NCI-H82 treated with DMSO at 0.1 percent for 48 hours (cell line): ENCODE data around the gene SCRN2.

ENCODE experiments used
- DNase-seq: peaks from one replicate; lab custom pipeline; 2025; ENCODE audit not compliant: unreplicated experiment; lab: John Stamatoyannopoulos, UW

SCRN2 gene

DNA sequence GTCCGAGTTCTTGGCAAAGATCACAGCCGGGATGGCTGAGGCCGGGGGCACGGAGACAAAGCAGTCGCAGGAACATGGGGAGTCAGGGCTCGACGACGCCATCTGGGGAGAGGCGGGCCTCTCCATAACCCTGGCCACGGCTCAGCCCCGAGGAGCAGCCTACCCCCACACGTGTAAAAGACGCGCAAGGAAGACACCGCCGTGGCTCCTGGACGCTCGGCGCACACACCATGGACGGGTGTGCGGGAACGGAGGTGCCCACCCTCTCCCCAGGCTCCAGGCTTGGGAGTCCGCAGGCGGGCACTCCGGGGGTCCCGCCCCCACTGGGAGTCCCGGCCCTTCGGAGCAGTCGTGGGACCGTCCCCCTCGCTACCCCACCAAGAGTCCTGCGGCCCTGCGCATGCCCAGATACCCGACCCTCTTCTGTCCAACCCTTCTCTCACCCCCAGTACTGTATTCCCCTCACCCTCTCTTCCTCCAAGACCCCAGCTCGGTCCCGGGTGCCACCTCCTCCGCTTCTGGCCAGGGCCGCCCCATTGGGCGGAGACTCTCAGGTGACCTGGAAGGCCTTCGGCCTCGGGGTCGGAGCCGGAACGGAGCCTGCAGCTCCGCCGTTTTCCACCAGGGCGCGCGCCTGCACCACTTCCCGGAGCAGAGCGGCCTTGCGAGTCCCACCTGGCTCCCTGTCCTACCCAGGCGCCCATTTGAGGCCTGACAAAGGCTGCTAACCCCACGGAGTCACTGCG lies at the start of gene SCRN2:
SCRN2 (minus strand) TSS at position 532 of the 746 bp plus-strand sequence; CDS start at position 102, 430 bp downstream.
- peak; percentile 76 for DNase-seq

- peak; percentile 37 for DNase-seq
Measured at GRCh38 chr17:47889734-47890529, 48.9 kb upstream of the SCRN2 start.

GRCh38 chr17:47888293-47888692 lies 47.2 kb upstream of the SCRN2 start:
- no peak for DNase-seq

DNA sequence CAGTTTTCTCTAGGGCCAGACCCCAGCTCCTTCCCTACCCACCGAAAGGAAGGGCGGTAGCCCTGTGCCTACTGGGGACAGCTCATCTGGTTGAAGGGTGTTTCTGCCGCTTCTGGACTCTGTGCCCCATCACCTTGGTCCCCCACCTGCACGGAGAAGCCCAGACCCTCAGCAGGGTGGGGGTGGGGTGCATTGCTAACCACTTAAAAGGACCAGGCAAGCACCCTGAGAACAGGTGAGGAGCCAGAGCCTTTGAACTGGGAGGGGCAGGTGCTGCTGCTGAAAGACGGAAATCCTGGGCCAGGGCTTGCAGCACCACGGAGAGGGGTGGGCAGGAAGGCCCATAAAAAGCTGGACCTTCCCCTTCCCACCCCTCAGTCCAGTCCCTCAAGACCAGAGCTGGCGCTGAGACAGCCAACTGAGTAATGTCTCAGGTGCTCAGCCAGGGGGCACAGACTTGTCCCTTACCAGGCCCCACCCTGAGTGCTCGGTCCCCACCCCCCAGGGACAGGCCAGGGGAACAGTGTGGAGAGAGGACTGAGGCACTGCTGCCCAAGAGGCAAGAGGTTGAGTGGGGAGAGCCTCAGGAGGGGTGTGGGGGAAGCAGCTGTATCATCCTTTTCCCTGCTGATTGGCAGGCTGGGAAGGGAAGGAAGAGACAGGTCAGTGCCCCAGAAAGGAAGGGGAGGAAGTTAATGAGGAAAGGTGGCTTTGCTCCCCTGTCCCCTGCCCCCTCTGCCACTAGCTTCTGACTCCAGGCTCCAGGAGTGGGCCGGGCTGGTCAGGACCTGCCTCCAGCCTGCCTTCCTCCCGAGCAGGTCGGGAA lies 44.0 kb upstream of the SCRN2 start:
- DNase-seq, result no peak

DNA sequence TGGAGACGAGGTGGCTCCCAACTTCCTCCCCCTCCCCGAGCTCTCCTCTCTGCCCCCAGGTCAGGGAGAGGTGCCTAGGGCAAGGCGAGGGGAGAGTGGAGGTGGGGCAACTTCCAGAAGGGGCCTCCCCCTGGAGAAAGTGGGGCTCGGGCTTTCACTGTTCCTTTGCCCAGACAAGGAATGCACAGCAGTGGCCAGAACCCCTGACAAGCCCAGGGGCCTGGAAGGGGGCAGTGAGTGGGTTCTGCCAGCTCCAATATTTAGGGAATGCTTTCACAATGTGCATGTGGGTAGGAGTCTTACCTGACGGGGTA lies 43.3 kb upstream of the SCRN2 start:
- no peak for DNase-seq

GRCh38 chr17:47883589-47884426 lies 42.7 kb upstream of the SCRN2 start:
- no peak for DNase-seq

GRCh38 chr17:47882695-47883588 lies 41.9 kb upstream of the SCRN2 start:
- no peak for DNase-seq

- no peak for DNase-seq
Measured at GRCh38 chr17:47882247-47882646, 41.2 kb upstream of the SCRN2 start.

DNA sequence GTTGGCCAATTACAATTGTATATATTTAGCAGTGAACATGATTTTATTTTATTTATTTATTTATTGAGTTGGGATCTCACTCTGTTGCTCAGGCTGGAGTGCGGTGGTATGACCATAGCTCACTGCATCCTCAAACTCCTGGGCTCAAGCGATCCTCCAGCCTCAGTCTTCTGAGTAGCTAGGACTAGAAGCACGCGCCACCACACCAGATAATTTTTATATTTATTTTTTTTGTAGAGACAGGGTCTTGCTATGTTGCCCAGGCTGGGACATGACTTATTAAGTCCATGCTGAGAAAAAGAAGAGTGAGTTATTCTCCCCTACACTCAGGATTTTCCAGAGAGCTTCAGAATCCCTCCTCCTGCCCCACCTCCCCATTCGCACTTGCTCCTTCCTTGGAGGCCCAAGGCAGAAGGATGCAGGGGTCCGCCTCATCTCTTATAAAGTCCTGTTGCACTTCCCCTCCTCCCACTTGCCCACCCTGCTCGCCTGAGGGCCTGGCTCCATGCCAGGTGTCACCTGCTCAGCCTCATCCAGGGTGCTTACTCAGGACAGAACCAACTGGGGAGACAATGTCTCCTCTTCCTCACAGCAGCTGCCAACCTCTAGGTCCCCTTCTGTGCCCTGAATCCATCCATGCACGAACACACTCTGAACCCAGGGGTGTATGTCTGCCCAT lies 38.8 kb upstream of the SCRN2 start:
- no peak for DNase-seq

DNA sequence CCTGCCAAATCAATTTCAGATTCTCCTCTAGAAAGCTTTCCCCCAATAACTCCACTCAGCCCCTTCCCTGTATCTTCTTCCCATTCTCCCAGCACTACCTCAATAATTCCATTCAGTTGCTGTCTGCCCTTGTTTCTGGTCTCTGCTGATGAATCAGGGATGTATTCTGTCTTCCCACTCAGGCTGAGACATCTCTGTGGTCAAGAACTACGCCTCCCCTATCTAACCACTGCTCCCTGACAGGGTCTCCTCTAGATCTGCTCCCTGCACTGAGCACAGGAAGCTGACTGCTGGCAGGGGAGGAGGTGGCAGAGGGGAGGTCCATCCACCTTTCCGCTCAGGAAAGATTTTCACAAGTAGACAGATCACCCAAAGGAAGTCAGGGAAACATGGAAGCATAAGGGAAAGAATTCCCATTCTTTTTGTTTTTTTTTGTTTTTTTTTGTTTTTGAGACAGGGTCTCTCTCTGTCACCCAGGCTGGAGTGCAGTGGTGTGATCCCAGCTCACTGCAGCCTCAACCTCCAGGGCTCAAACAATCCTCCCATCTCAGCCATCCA lies 38.0 kb upstream of the SCRN2 start:
- DNase-seq, result no peak

GRCh38 chr17:47878203-47879027 lies 37.3 kb upstream of the SCRN2 start:
- DNase-seq, result no peak

DNA sequence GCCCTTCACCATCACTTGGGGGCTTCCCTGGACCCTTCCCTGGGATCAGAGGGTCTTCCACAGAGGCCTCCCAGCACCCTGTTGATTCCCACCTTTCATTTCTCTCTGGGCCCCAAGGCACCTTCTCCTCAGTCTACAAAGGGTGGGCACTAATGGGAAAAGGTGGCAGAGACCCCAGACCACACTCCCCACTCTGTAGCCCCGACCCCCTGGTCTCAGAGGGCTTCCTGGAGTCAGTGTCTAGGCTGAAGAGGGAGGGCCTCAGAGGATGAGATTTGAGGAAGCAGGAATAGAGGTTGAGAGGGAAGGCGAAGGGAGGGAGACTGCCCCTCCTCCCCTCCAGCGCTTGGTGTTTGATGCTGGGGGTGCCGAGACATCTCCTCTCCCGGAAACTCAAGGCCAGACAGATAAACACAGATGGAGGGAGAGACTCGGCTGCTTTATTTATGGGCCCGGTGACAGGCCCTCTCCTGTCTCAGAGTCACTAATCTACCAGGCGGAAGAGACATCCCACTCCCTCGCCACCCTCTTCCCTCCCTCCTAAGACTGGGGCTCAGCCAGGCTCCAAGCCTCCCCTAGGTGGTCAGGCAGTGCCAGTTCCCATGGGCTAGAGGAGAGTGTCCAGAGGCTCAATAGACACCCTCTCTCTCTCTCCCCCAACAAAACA lies 36.4 kb upstream of the SCRN2 start:
- DNase-seq, result no peak

DNA sequence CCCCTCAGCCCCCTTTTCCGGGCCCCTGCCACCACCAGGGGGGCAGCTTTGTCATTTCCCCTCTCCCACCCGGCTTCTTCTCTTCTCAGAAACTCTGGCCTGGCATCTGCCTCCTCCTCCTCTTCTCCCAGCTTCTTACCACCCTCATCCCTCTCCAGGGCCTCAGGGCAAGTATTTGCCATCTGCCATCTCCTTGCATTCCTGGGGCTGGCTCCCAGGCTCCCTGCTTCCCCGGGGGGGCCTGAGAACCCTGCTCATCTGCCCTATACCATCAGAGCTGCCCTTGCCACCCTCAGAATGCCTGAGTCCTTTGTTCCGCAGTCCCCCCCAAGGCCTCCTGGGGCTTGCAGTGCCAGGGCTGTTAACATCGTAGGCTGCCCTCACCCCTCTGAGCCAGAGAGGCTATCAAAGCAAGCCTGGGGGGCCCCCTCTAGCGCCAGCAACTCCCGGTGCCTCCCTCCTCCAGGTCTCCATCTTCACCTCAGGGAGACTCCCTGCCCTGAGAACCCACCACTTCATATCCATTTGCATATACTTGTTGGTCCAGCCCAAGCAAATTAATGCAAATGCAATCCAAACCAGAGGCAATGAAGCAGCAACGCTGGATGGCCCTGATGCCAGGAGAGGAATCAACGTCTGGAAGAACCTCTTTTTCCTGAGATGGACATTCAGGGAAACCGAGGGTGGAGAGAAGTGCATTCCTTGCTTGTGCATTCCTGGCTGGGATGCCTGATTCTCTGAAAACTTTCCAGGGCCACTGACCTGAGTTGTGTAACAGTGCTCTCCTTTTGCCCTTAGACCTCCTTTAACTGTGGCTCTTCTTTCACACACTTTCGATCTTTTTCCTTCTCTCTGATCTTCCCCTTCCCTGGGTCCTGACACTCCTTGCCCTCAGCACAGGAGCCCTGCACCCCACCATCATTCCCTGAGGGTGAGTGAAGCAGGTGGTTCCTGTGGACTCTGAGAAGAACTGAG lies 34.2 kb upstream of the SCRN2 start:
- DNase-seq, result no peak

DNA sequence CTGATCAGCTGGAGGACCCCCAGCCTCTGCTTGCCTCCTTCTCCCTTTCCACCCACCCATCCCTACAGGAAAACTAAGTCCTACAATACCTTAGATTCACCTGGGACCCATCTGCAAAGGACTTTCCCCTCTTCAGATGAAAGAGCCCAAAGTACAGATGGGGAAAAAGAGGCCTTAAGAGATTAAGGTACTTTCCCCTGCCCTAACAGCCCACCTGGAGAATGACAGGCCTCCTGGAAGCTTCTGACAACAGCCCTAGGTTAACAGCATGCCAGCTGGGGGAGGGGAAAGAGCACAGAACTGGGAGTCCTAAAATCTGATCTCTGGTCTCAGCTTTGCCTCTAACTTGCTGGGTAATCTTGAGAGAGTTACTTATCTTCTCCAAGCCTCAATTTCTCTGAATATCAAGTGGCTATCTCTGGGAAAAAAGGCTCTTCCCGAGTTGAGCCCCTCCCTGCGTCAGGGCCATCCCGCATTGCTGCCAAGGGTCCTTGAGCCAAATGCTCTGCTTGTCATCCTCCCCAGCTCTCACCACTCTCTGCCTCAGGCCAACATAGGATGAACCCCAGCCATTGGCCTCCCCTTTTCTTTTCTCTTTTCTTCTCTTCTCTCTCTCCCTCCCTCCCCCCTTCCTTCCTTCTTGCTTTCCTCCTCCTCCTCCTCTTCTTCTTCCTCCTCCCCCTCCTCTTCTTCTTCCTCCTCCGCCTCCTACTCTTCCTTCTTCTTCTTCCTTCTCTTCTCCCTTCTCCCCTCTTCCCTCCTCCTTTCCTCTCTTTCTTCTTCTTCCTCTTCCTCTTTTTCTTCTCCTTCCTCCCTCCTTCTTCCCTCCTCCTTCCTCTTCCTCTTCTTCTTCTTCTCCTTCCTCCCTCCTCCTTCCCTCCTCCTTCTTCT lies 32.4 kb upstream of the SCRN2 start:
- no peak for DNase-seq

- DNase-seq, result no peak
Measured at GRCh38 chr17:47872651-47873161, 31.6 kb upstream of the SCRN2 start.
